SK-N-SH (cell line): ENCODE data around the gene ARHGEF37. TPM values are rescaled to one million over a fixed set of nuclear protein-coding genes. Genes with fewer than 3 reads are reported as not detected.

ENCODE experiments used
- CTCF ChIA-PET: fragments of 300-600, 350-600 bp; formaldehyde crosslinking; extraction: SDS; loops from one replicate; lab custom pipeline; 2021; lab: Yijun Ruan, JAX
- POLR2A ChIA-PET: fragments of 350-600 bp; sonication (Branson Sonifier 250); formaldehyde crosslinking; extraction: SDS; loops from one replicate; lab custom pipeline; 2020; ENCODE audit warnings: antibody characterized with exemption, inconsistent platforms; lab: Yijun Ruan, JAX
- DNase-seq: peaks from one replicate; pipeline ENCODE4 v3.0.0; 2012
- H2AFZ ChIP-seq: fragments of 200-600 bp; sonication (generic); 2 replicates; pipeline ENCODE4 v1.8.1; 2016; ENCODE audit warnings: antibody characterized with exemption, mild to moderate bottlenecking, low read depth
- H3F3A ChIP-seq: fragments of 200-600 bp; sonication (generic); replicated peaks from 2 replicates; pipeline ENCODE3; 2016; ENCODE audit warnings: antibody characterized with exemption, mild to moderate bottlenecking; ENCODE audit not compliant: insufficient read depth
- H3K27ac ChIP-seq, 2 experiments: fragments of 200-500 bp in 1 of 2; fragments of 200-600 bp in 1 of 2; sonication (Bioruptor generic) in 1 of 2; sonication (generic), shearing (Covaris generic) in 1 of 2; 2 replicates each; pipeline versions ENCODE4 v1.5.1 to v1.6.1; 2014 to 2016; ENCODE audit warnings: low read depth in 2 of 2, inconsistent platforms in 1 of 2, low read length in 1 of 2, mild to moderate bottlenecking in 1 of 2, mixed read lengths in 1 of 2
- H3K27me3 ChIP-seq: fragments of 200-600 bp; sonication (generic), shearing (Covaris generic); 2 replicates; pipeline ENCODE4 v1.6.1; 2016; ENCODE audit warnings: mixed run types; ENCODE audit not compliant: insufficient read depth
- H3K36me3 ChIP-seq, 2 experiments: fragments of 200-500 bp in 1 of 2; fragments of 200-600 bp in 1 of 2; sonication (Bioruptor generic) in 1 of 2; sonication (generic) in 1 of 2; replicated peaks in 1 of 2; 2 replicates each; pipeline versions ENCODE3 to v1.5.1; 2014 to 2016; ENCODE audit warnings: low read length in 1 of 2, mild to moderate bottlenecking in 1 of 2; ENCODE audit not compliant: insufficient read depth in 2 of 2, control insufficient read depth in 1 of 2
- H3K4me1 ChIP-seq, 2 experiments: fragments of 200-500 bp in 1 of 2; fragments of 200-600 bp in 1 of 2; sonication (Bioruptor generic) in 1 of 2; sonication (generic), shearing (Covaris generic) in 1 of 2; 2 replicates each; pipeline versions ENCODE4 v1.5.1 to v1.6.1; 2014 to 2016; ENCODE audit warnings: low read depth in 1 of 2, low read length in 1 of 2, mixed run types in 1 of 2; ENCODE audit not compliant: insufficient read depth in 2 of 2, control insufficient read depth in 1 of 2
- H3K4me2 ChIP-seq: fragments of 200-600 bp; sonication (generic), shearing (Covaris generic); 2 replicates; pipeline ENCODE4 v1.6.1; 2017; ENCODE audit warnings: mixed run types
- H3K4me3 ChIP-seq, 2 experiments: fragments of 200-500 bp in 1 of 2; fragments of 200-600 bp in 1 of 2; sonication (Bioruptor generic) in 1 of 2; sonication (generic), shearing (Covaris generic) in 1 of 2; 2 replicates each; pipeline versions ENCODE4 v1.5.1 to v1.8.1; 2014 to 2016; ENCODE audit warnings: low read depth in 2 of 2, inconsistent platforms in 1 of 2, low read length in 1 of 2, mild to moderate bottlenecking in 1 of 2, mixed read lengths in 1 of 2, moderate library complexity in 1 of 2
- H3K79me2 ChIP-seq: fragments of 200-600 bp; sonication (generic); 2 replicates; pipeline ENCODE4 v1.8.1; 2017; ENCODE audit warnings: mild to moderate bottlenecking; ENCODE audit not compliant: insufficient read depth
- H3K9ac ChIP-seq: fragments of 200-600 bp; sonication (generic); 2 replicates; pipeline ENCODE4 v1.6.1; 2017; ENCODE audit warnings: mixed run types
- H3K9me2 ChIP-seq: fragments of 200-600 bp; sonication (generic); 2 replicates; pipeline ENCODE4 v1.6.1; 2017; ENCODE audit warnings: mixed run types
- H3K9me3 ChIP-seq: fragments of 200-600 bp; sonication (generic); 2 replicates; pipeline ENCODE4 v1.6.1; 2017; ENCODE audit warnings: mixed run types, mild to moderate bottlenecking, moderate library complexity
- H4K20me1 ChIP-seq: fragments of 200-600 bp; sonication (generic); 2 replicates; pipeline ENCODE4 v1.6.1; 2017; ENCODE audit warnings: mild to moderate bottlenecking, mixed run types; ENCODE audit not compliant: insufficient read depth
- EZH2phosphoT487 ChIP-seq: fragments of 200-600 bp; sonication (generic); IDR thresholded peaks from 2 replicates; pipeline ENCODE4 v1.6.1; 2017; ENCODE audit warnings: low read depth, mixed run types, mild to moderate bottlenecking, antibody characterized with exemption, moderate library complexity, borderline replicate concordance
- GABPA ChIP-seq: IDR thresholded peaks from 2 replicates; pipeline ENCODE4 v1.4.0; 2012; ENCODE audit warnings: low read depth, mild to moderate bottlenecking
- IRF3 ChIP-seq: fragments of 150-350 bp; IDR thresholded peaks from 2 replicates; pipeline ENCODE4 v1.6.1; 2016; ENCODE audit warnings: mild to moderate bottlenecking, low read depth, low read length
- JUND ChIP-seq: IDR thresholded peaks from 2 replicates; pipeline ENCODE4 v1.4.0; 2012
- NFIC ChIP-seq: IDR thresholded peaks from 2 replicates; pipeline ENCODE4 v1.4.0; 2012; ENCODE audit warnings: borderline replicate concordance
- POLR2AphosphoS5 ChIP-seq: IDR thresholded peaks from 2 replicates; pipeline ENCODE4 v1.6.1; 2012; ENCODE audit warnings: low read depth, low read length
- RXRA ChIP-seq: IDR thresholded peaks from 2 replicates; pipeline ENCODE4 v1.4.0; 2012; ENCODE audit warnings: low read depth, mild to moderate bottlenecking, borderline replicate concordance
- TAF1 ChIP-seq: IDR thresholded peaks from 2 replicates; pipeline ENCODE4 v1.6.1; 2012; ENCODE audit warnings: low read depth, mild to moderate bottlenecking, low read length, moderate library complexity, borderline replicate concordance
- TCF12 ChIP-seq: IDR thresholded peaks from 2 replicates; pipeline ENCODE4 v1.4.0; 2012
- USF2 ChIP-seq: fragments of 150-350 bp; IDR thresholded peaks from 2 replicates; pipeline ENCODE4 v1.6.1; 2017; ENCODE audit warnings: antibody characterized with exemption, low read length, low read depth, borderline replicate concordance
- ZBTB33 ChIP-seq: IDR thresholded peaks from 2 replicates; pipeline ENCODE4 v1.4.0; 2012; ENCODE audit warnings: low read depth, borderline replicate concordance
- WGBS: methylation state at CpG from one replicate; pipeline ENCODE4 v1.1.6; 2017; ENCODE audit warnings: low lambda C conversion rate; 5-methylcytosine and 5-hydroxymethylcytosine counted together
- polyA plus RNA-seq, 3 experiments: library from polyadenylated mRNA; depleted of rRNA; stranded (reverse); fragments of >200 nt; gene quantifications; 2 replicates each; pipeline ENCODE4 v1.2.3, GENCODE V29; 2012

Gene ARHGEF37
- polyA plus RNA-seq, 1 of the 3 experiments (the other 2 are of a cell fraction) = 0.94 TPM

- POLR2A ChIA-PET = no interaction called here
- Histone ChIP-seq H2AFZ (no peak overlapping the region), H3K4me3 (no peak overlapping the region), H3K9me2 (no peaks in the 10 kb centered on the region), H3K4me1 (peaks cover 0 to 5% of the 10 kb centered on the region in 2 experiments; a peak in 1 of 4 replicates), H3K27ac (no peak overlapping the region), H3F3A (no peaks in the 10 kb centered on the region), H3K9ac (no peak overlapping the region), H3K4me2 (no peak overlapping the region), H3K36me3 (peaks cover 0 to 2% of the 10 kb centered on the region in 2 experiments), H4K20me1 (no peaks in the 10 kb centered on the region), H3K79me2 (no peaks in the 10 kb centered on the region), H3K9me3 (0 out of 2 replicates have a peak, but pooled peaks cover 7% of the 10 kb centered on the region), H3K27me3 (no peaks in the 10 kb centered on the region)
- CTCF ChIA-PET = no interaction called here
- WGBS = 92% methylated on average over 8 of the region's 8 CpGs
- TF ChIP-seq USF2 = no peak
- no peak for DNase-seq
Measured at GRCh38 chr5:149614034-149614907, 33.0 kb downstream of the ARHGEF37 start.

GRCh38 chr5:149615976-149616375 lies 34.7 kb downstream of the ARHGEF37 start:
- TF ChIP-seq ZBTB33 (no peak), EZH2phosphoT487 (no peak), TAF1 (no peak), GABPA (no peak), JUND (no peak), IRF3 (no peak), POLR2AphosphoS5 (no peak), NFIC (no peak), TCF12 (no peak), RXRA (no peak)
- no peaks in the 10 kb centered on the region for H3F3A ChIP-seq
- CTCF ChIA-PET = interaction anchor here (0.9 to 4.6 kb wide), 3 partner anchors 21 to 175 kb away, joined by 4 to 46 read pairs (median 5); no protein-coding TSS in a partner anchor

More at GRCh38 chr5:149615976-149616375, 34.7 kb downstream of the ARHGEF37 start:
- POLR2A ChIA-PET = no interaction called here
- Histone ChIP-seq H2AFZ (no peak overlapping the region), H3K9me2 (no peaks in the 10 kb centered on the region), H3K9ac (no peak overlapping the region), H3K4me1 (peaks cover 0 to 5% of the 10 kb centered on the region in 2 experiments; a peak in 1 of 4 replicates), H3K36me3 (no peaks in the 10 kb centered on the region), H3K4me3 (no peak overlapping the region), H3K27me3 (no peaks in the 10 kb centered on the region), H3K79me2 (no peaks in the 10 kb centered on the region), H3K4me2 (no peak overlapping the region), H3K9me3 (0 out of 2 replicates have a peak, but pooled peaks cover 1% of the 10 kb centered on the region), H4K20me1 (no peaks in the 10 kb centered on the region), H3K27ac (no peak overlapping the region)
- DNase-seq = no peak
- WGBS = 79% methylated on average over 5 of the region's 5 CpGs
